Right renal pelvis (tissue), 4 donors: ENCODE data around the gene SLC38A9. TPM values are rescaled to one million over a fixed set of nuclear protein-coding genes. Genes with fewer than 3 reads are reported as not detected.

Experiments used
- DNase-seq, 4 donors: peaks; one replicate each; pipeline ENCODE4 v3.0.0-alpha.2; 2013; ENCODE audit warnings: low read depth in 4 of 4, low spot score in 3 of 4, missing footprints in 1 of 4
- polyA plus RNA-seq, 4 donors: library from polyadenylated mRNA; unstranded; fragments of 120-200 nt; gene quantifications; one replicate each; pipeline ENCODE4 v1.2.1, GENCODE V29; 2013; ENCODE audit not compliant: insufficient read length in 4 of 4

The SLC38A9 gene
- polyA plus RNA-seq, 4 donors, result 25.8 to 38.9 (median 34.9) TPM

- no peak for DNase-seq
Measured at GRCh38 chr5:55668356-55668755, 43.8 kb downstream of the SLC38A9 start.

- DNase-seq, result no peak
Measured at GRCh38 chr5:55667938-55668337, 44.2 kb downstream of the SLC38A9 start.

GRCh38 chr5:55665065-55665464, 47.1 kb downstream of the SLC38A9 start:
- no peak for DNase-seq

GRCh38 chr5:55657443-55657842, 54.7 kb downstream of the SLC38A9 start:
- DNase-seq, result no peak

- no peak for DNase-seq
Measured at GRCh38 chr5:55650386-55650785, 61.7 kb downstream of the SLC38A9 start.

GRCh38 chr5:55649963-55650362, 62.2 kb downstream of the SLC38A9 start:
- no peak for DNase-seq

GRCh38 chr5:55645304-55645703, 66.8 kb downstream of the SLC38A9 start:
- no peak for DNase-seq

- DNase-seq, result no peak
Measured at GRCh38 chr5:55638455-55638854, 73.7 kb downstream of the SLC38A9 start.

GRCh38 chr5:55638051-55638450, 74.1 kb downstream of the SLC38A9 start:
- DNase-seq, result no peak

GRCh38 chr5:55636683-55637082, 75.4 kb downstream of the SLC38A9 start:
- no peak for DNase-seq

- DNase-seq, result peak in 3 of 4 donors; percentile 48 to 73 (median 65)
Measured at GRCh38 chr5:55636177-55636576, 75.9 kb downstream of the SLC38A9 start.

- DNase-seq, result no peak
Measured at GRCh38 chr5:55634866-55635265, 77.3 kb downstream of the SLC38A9 start.

- DNase-seq, result peak in 2 of 4 donors; percentile 27 to 55
Measured at GRCh38 chr5:55634209-55634805, 77.8 kb downstream of the SLC38A9 start.

GRCh38 chr5:55633574-55634208, 78.4 kb downstream of the SLC38A9 start:
- DNase-seq, result no peak

- no peak for DNase-seq
Measured at GRCh38 chr5:55629815-55630214, 82.3 kb downstream of the SLC38A9 start.

- no peak for DNase-seq
Measured at GRCh38 chr5:55626790-55627189, 85.3 kb downstream of the SLC38A9 start.

GRCh38 chr5:55625913-55626312, 86.2 kb downstream of the SLC38A9 start:
- DNase-seq, result no peak

- DNase-seq, result no peak
Measured at GRCh38 chr5:55625589-55625909, 86.6 kb downstream of the SLC38A9 start.

- no peak for DNase-seq
Measured at GRCh38 chr5:55624841-55625588, 87.1 kb downstream of the SLC38A9 start.

- no peak for DNase-seq
Measured at GRCh38 chr5:55623789-55624188, 88.3 kb downstream of the SLC38A9 start.

GRCh38 chr5:55622460-55622859, 89.7 kb downstream of the SLC38A9 start:
- no peak for DNase-seq

GRCh38 chr5:55621229-55621628, 90.9 kb downstream of the SLC38A9 start:
- DNase-seq, result no peak
